Adrenal gland (tissue), 12 donors: Measurements from ENCODE around the gene TWNK. TPM values are rescaled to one million over a fixed set of nuclear protein-coding genes. Genes with fewer than 3 reads are reported as not detected.

Source experiments
- DNase-seq, 7 donors: peaks; one replicate each; pipeline ENCODE4 v3.0.0-alpha.2; 2019 to 2020
- H3K27ac ChIP-seq, 5 donors: fragments of 200-600 bp; sonication (generic) in 4 of 5; 1 replicate in 3 of 5; 2 replicates in 2 of 5; pipeline versions ENCODE4 v1.5.1 to v1.8.0; 2016 to 2020; ENCODE audit warnings: mild to moderate bottlenecking in 1 of 5
- H3K27me3 ChIP-seq: fragments of 200-600 bp; 2 replicates; pipeline ENCODE4 v1.8.0; 2021
- H3K36me3 ChIP-seq, 2 donors: fragments of 200-600 bp; replicated peaks in 1 of 2; 1 replicate in 1 of 2; 2 replicates in 1 of 2; pipeline versions ENCODE4 v1.5.1 to v1.8.0; 2018 to 2022
- H3K4me1 ChIP-seq, 2 donors: fragments of 200-600 bp; replicated peaks in 1 of 2; 1 replicate in 1 of 2; 2 replicates in 1 of 2; pipeline versions ENCODE4 v1.5.1 to v1.8.0; 2018 to 2021
- H3K4me3 ChIP-seq, 4 donors: fragments of 200-600 bp; sonication (generic) in 3 of 4; one replicate each; pipeline ENCODE4 v1.5.1; 2016 to 2018
- H3K9me3 ChIP-seq, 3 donors: fragments of 200-600 bp; sonication (generic) in 1 of 3; replicated peaks in 1 of 3; 1 replicate in 2 of 3; 2 replicates in 1 of 3; pipeline versions ENCODE4 v1.5.1 to v1.8.0; 2016 to 2021
- POLR2A ChIP-seq, 2 donors: fragments of 450-650 bp; IDR thresholded peaks; one replicate each; pipeline ENCODE4 v1.6.1; 2017; ENCODE audit warnings: antibody characterized with exemption in 2 of 2, mild to moderate bottlenecking in 2 of 2, moderate library complexity in 1 of 2
- WGBS, 4 donors: extraction: QIAGEN DNeasy Blood & Tissue Kit in 2 of 4; methylation state at CpG; one replicate each; pipeline versions ENCODE4 v1.1.5 to v1.1.7; 2013 to 2017; 5-methylcytosine and 5-hydroxymethylcytosine counted together
- intact Hi-C, 2 donors: fragments of 100-400 bp; cut with DNase I; formaldehyde crosslinking; loops; one replicate each; pipeline versions ENCODE4 v1.14.1 to v1.15.0; 2022 to 2023
- polyA plus RNA-seq, 3 donors: library from polyadenylated mRNA; stranded (reverse); fragments of 200-250 nt in 2 of 3; fragments of 350-450 nt in 1 of 3; fragmentation: Illumina TruSeq in 1 of 3; extraction: RNeasy Lipid Tissue Mini Kit (QIAGEN cat#74804) in 1 of 3; gene quantifications; one replicate each; pipeline ENCODE4 v1.2.3, GENCODE V29; 2013 to 2014
- total RNA-seq, 9 donors: library from RNA; depleted of rRNA in 4 of 9; stranded (reverse); fragments of >200 nt in 4 of 9; fragments of 120-200 nt in 1 of 9; fragmentation: NEBNext Ultra II Directional in 1 of 9; extraction: Animal tissue kit (Norgen Biotek cat#: 25700) in 1 of 9; gene quantifications; one replicate each; pipeline versions ENCODE4 v1.1.0 to v1.2.4, GENCODE V29; 2013 to 2023
- TF ChIP-seq, protein P1 (sequence below), 6 experiments: fragments of 450-650 bp in 4 of 6; fragments of 200-600 bp in 2 of 6; sonication (generic) in 1 of 6; IDR thresholded peaks; 1 replicate in 5 of 6; 2 replicates in 1 of 6; pipeline versions ENCODE4 v1.5.1 to v1.8.0; 2016 to 2021; ENCODE audit warnings: antibody characterized with exemption in 6 of 6, mild to moderate bottlenecking in 2 of 6, moderate library complexity in 1 of 6
- donor health status: healthy with polysubstance abuse.
- donor health status: Bipolar disorder and iron deficiency.
- donor health status: DM: yes; HTN: yes; CAD: no.
- donor health status: DM: no; HTN: no; CAD: no.
- donor health status: DM: no; HTN: no; CAD: no.
- donor health status: DM: yes; HTN: yes; CAD: no.

TWNK gene
- total and polyA plus RNA-seq, 12 donors: 5.3 to 21.8 (median 9.3) TPM

DNA sequence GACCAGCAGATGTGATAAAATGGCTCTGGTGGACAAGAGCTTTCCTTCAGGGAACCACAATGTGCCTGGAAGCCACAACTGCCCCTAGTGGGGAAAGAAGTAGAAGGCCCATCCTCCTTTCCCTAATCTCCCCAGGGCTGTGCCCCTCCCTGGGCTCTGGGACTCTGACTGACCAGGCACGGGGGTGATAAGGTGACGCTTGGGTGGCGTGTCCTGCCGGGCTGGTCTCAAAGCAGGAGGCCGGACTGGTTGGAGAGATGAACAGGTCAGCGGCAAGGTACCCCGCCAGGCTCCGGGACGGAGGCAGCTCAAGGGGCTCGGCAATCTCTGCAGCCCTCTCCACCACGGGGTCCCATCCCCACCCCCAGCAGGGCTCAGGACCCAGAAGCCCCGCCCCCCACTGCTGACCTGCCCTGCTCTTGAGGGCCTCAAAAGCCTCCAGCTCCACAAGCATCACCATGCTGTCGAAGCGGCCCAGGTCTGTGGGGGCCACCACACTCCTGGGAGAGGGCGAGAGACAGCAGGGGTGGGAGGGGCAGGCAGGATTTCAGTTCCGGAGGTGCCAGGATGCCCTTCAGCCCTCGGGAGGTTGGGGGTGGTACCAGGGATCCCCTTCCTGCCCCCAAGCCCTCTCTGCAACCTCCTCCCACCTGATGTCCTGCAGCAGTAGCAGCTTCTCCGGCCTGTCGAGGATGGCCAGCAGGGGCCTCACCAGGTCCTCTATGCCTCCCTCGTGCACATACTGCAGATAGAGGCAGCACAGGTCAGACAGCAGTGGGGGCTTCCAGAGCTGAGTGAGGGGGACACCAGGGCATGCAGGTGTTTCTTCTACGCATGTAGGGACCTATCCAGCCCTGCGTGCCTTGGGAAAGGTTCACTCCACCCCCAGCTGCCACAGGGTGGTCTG lies 24.4 kb downstream of the TWNK start:
- no peaks in the 10 kb centered on the region for H3K27me3 ChIP-seq
- H3K4me1 ChIP-seq: peaks cover 0 to 10% of the 10 kb centered on the region in 2 donors
- H3K4me3 ChIP-seq: no peak overlapping the region
- H3K36me3 ChIP-seq: peaks cover 0 to 7% of the 10 kb centered on the region in 2 donors
- intact Hi-C loops: no loop called here
- no peak for TF ChIP-seq POLR2A (IDR thresholded peaks at IDR 0.05)
- TF ChIP-seq, protein P1, sequence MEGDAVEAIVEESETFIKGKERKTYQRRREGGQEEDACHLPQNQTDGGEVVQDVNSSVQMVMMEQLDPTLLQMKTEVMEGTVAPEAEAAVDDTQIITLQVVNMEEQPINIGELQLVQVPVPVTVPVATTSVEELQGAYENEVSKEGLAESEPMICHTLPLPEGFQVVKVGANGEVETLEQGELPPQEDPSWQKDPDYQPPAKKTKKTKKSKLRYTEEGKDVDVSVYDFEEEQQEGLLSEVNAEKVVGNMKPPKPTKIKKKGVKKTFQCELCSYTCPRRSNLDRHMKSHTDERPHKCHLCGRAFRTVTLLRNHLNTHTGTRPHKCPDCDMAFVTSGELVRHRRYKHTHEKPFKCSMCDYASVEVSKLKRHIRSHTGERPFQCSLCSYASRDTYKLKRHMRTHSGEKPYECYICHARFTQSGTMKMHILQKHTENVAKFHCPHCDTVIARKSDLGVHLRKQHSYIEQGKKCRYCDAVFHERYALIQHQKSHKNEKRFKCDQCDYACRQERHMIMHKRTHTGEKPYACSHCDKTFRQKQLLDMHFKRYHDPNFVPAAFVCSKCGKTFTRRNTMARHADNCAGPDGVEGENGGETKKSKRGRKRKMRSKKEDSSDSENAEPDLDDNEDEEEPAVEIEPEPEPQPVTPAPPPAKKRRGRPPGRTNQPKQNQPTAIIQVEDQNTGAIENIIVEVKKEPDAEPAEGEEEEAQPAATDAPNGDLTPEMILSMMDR (IDR thresholded peaks at IDR 0.05): peak in 4 of 6 experiments; percentile 5 to 23 (median 14)
- peak overlapping the region in 1 of 5 donors; percentile 14 for H3K27ac ChIP-seq
- WGBS, 4 donors: 54 to 90% (median 69%) methylated on average over 2 to 22 of the region's 22 CpGs
- DNase-seq: no peak
- H3K9me3 ChIP-seq: no peaks in the 10 kb centered on the region

DNA sequence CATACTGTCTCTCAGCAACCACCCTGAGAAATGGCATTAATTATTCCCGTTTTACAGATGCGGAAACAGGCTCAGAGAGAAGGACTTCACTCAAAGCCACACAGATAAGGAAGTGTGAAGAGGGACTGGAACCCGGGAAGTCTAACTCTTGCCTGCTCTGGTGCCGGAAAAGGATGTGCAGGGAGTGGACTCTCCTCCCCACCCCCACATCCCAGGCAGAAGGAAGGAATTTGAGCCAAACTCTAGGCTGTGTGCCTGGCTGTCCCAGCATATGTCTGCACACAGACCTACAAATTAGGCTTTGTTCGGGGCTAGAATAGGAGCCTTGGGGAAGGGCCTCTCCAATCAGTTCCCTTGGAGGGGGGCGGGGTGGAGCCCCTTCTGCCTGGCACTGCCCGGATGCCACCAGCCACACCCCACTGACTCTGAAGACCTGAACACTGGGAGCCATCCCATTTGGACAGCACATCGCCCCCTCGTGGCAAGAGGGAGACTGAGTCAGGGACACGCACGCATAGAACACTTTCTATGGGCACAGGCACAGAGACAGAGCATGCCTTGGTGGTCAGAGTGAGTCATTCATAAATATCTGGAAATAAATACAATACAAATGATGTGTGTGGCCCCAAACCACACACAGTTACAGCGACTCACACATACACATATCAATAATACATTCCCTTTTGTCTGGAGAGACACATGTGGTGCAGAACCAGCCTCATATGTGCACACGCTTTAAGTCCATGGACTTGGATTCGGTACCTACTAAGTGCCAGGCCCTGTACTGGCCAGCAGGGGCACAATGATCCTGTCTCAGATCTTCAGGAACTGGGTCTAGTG lies 25.4 kb downstream of the TWNK start:
- no peaks in the 10 kb centered on the region for H3K27me3 ChIP-seq
- peak; percentile 89 to 95 (median 93) for DNase-seq
- H3K36me3 ChIP-seq: no peaks in the 10 kb centered on the region
- intact Hi-C loops: no loop called here
- no peaks in the 10 kb centered on the region for H3K9me3 ChIP-seq
- no peak for TF ChIP-seq POLR2A (IDR thresholded peaks at IDR 0.05)
- TF ChIP-seq, protein P1 (IDR thresholded peaks at IDR 0.05): peak; percentile 79 to 99 (median 92)
- WGBS, 4 donors: 14 to 17% (median 17%) methylated on average over 14 of the region's 14 CpGs
- peaks cover 0 to 10% of the 10 kb centered on the region in 2 donors for H3K4me1 ChIP-seq
- peak overlapping the region in 2 of 5 donors; percentile 50 to 56 for H3K27ac ChIP-seq
- no peak overlapping the region for H3K4me3 ChIP-seq

DNA sequence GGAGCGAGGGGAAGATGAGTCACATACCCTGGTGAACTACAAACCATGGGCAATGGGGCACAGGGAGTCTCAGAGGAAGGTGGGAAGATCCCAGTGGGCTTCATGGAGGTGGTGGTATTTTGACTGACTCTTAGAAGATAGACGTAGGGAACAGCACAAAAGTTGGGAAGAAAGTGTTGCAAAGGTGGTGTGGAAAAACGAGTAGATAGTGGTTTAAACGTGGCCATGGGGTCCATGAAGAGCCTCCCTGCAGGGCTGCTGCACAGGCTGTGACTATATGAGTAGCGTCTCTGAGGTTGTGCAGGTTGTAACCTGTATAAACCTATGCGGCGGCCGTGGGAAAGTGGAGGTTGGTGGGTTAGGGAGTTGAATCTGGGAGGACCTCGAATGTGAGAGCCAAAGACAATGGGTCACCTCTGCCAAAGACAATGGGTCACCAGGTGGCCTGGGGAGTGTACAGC lies 26.1 kb downstream of the TWNK start:
- no peaks in the 10 kb centered on the region for H3K36me3 ChIP-seq
- no peak for TF ChIP-seq POLR2A (IDR thresholded peaks at IDR 0.05)
- TF ChIP-seq, protein P1 (IDR thresholded peaks at IDR 0.05): no peak

More for the DNA sequence above, 26.1 kb downstream of the TWNK start:
- 44 to 61% (median 54%) methylated on average over 9 of the region's 9 CpGs for WGBS, 4 donors
- Histone ChIP-seq H3K4me3 (no peak overlapping the region), H3K27ac (peak overlapping the region in 2 of 5 donors; percentile 50 to 56), H3K27me3 (no peaks in the 10 kb centered on the region), H3K4me1 (peaks cover 0 to 10% of the 10 kb centered on the region in 2 donors), H3K9me3 (no peaks in the 10 kb centered on the region)
- DNase-seq: no peak
- intact Hi-C loops: no loop called here
